ENCODE measurements around the gene TMEM61. TPM values are rescaled to one million over a fixed set of nuclear protein-coding genes. Genes with fewer than 3 reads are reported as not detected.

TMEM61 gene
- total and polyA plus RNA-seq, 2 of the 8 experiments (the other 6 are each of a cell fraction or from before 2014, with no cell fraction given) = 0.54 to 1.4 TPM

DNA sequence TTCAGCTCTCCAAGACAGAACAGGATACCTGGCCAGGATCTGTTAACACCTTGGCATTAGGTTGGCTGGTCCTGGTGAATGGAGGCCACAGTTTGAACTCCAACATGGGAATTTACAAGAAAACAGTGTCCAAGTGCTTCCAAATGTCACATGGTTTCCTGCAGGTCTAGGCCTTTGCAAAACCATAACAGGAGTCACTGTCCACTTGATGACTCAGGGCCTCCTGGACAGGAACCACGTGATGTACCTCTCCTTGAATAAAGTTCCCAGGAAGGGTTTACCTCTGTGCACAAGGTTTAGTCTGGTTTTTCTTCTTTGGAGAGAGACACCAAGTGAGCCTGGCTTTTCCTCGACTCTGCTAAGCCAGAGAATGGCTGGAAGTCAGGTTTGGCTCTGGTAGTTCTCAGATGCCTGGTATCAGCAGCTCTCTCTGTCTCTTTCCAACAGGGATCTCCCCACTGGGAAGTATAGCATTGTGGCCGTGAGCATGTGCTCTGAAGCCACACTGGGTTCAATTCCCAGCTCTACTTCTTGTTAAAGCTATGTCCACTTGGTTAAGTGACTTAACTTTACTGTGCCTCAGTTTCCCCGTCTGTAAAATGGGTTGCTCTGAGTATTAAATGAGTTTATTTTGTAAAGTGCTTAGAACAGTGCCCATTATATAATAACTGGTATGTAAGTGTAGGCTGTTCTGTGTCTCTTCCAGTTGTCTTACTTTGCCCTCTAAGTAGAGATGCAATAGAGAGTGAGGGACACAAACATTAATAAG is 27.3 kb upstream of the TMEM61 start:
- H3K4me2 ChIP-seq (ENCODE audit: insufficient read depth in 1 of 2, low read depth in 2 of 2, low read length in 2 of 2) = no peak overlapping the region
- no peaks in the 10 kb centered on the region for H3K36me3 ChIP-seq (ENCODE audit: control insufficient read depth in 2 of 4, insufficient read depth in 4 of 4, low read length in 3 of 4)
- H3K9me3 ChIP-seq (ENCODE audit: insufficient read depth in 2 of 2, low read depth in 1 of 2, low read length in 1 of 2) = peaks cover 8 to 16% of the 10 kb centered on the region in 2 experiments
- H3K9ac ChIP-seq (replicated peaks in 1 of 4; ENCODE audit: extremely low read depth in 1 of 4, low read depth in 3 of 4, low read length in 3 of 4) = no peak overlapping the region
- H4K5ac ChIP-seq (ENCODE audit: insufficient read length, low read depth, low read length) = no peak overlapping the region
- ChIA-PET CTCF (ENCODE audit: partially characterized antibody) (interaction anchor here (0.8 to 17.5 kb wide), 8 partner anchors 8 to 387 kb away, joined by 3 to 511 read pairs (median 3); partner anchors contain the start of genes BSND and TMEM61), POLR2A (ENCODE audit: partially characterized antibody) (no interaction called here)
- no peak overlapping the region for H4K91ac ChIP-seq (replicated peaks; ENCODE audit: insufficient read length, low read length)
- TF ChIP-seq, protein P1, sequence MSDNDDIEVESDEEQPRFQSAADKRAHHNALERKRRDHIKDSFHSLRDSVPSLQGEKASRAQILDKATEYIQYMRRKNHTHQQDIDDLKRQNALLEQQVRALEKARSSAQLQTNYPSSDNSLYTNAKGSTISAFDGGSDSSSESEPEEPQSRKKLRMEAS (IDR thresholded peaks at IDR 0.05) = no peak
- TF ChIP-seq SP1 (IDR thresholded peaks at IDR 0.05; ENCODE audit: low read depth, low read length) (no peak), SIX5 (IDR thresholded peaks at IDR 0.05; ENCODE audit: low read depth, low read length) (no peak), RNF2 (IDR thresholded peaks at IDR 0.05; ENCODE audit: borderline replicate concordance, low read depth, low read length, missing control alignments, poor library complexity, severe bottlenecking) (no peak), SP4 (IDR thresholded peaks at IDR 0.05; ENCODE audit: low read length) (no peak), CHD2 (IDR thresholded peaks at IDR 0.05; ENCODE audit: low read length) (no peak), TEAD4 (IDR thresholded peaks at IDR 0.05; ENCODE audit: low read depth, low read length) (no peak), RAD21 (IDR thresholded peaks at IDR 0.05 in 1 of 2, conservative IDR thresholded peaks at IDR 0.05 in 1 of 2; ENCODE audit: low read depth in 2 of 2, low read length in 2 of 2) (no peak), SRF (IDR thresholded peaks at IDR 0.05; ENCODE audit: low read depth, low read length) (no peak), POLR2A (IDR thresholded peaks at IDR 0.05; ENCODE audit: control extremely low read depth in 1 of 2, low read depth in 2 of 2, low read length in 2 of 2) (no peak)
- no peak overlapping the region for H2BK15ac ChIP-seq (ENCODE audit: low read length)
- DNase-seq (ENCODE audit: low read depth in 1 of 2, low spot score in 2 of 2) (no peak), FAIRE-seq (no peak)
- H3K23ac ChIP-seq (ENCODE audit: insufficient read length) = no peak overlapping the region
- H3K18ac ChIP-seq (ENCODE audit: extremely low read depth, low read length) = no peak overlapping the region
- no peak overlapping the region for H2BK5ac ChIP-seq (ENCODE audit: low read depth, low read length)
- H3K27me3 ChIP-seq (replicated peaks in 1 of 4; ENCODE audit: control insufficient read depth in 3 of 4, extremely low read depth in 1 of 4, insufficient read depth in 3 of 4, low read length in 3 of 4) = no peaks in the 10 kb centered on the region
- H3K23me2 ChIP-seq (ENCODE audit: low read depth, low read length) = no peaks in the 10 kb centered on the region
- no peak overlapping the region for H3K14ac ChIP-seq (ENCODE audit: insufficient read length)
- peaks cover 4 to 7% (median 6%) of the 10 kb centered on the region in 4 experiments for H3K4me1 ChIP-seq (replicated peaks in 1 of 4; ENCODE audit: control insufficient read depth in 3 of 4, insufficient read depth in 4 of 4, low read length in 3 of 4)
- no peak overlapping the region; the same call in 1 of the 2 replicates for H2BK20ac ChIP-seq (ENCODE audit: low read length)
- no peak overlapping the region for H3K4ac ChIP-seq (replicated peaks; ENCODE audit: insufficient read length, low read depth, low read length)
- no peak overlapping the region for H2BK120ac ChIP-seq (replicated peaks; ENCODE audit: low read depth, low read length)
- H2AK5ac ChIP-seq (ENCODE audit: low read depth, low read length) = no peak overlapping the region
- no peaks in the 10 kb centered on the region for H3K79me1 ChIP-seq (ENCODE audit: low read depth, low read length)
- H3K4me3 ChIP-seq (ENCODE audit: extremely low read depth in 1 of 4, insufficient read depth in 2 of 4, low read depth in 3 of 4, low read length in 4 of 4) = no peak overlapping the region
- 80% methylated on average over 4 of the region's 4 CpGs; no CpG with 5 or more reads in 1 of the 2 experiments for WGBS, 2 experiments (ENCODE audit: extremely low coverage in 1 of 2, insufficient coverage in 1 of 2, insufficient read length in 1 of 2, insufficient replicate concordance in 2 of 2, low coverage in 1 of 2, low lambda C conversion rate in 2 of 2, missing lambda C conversion rate in 1 of 2)
- no peak overlapping the region for H2AFZ ChIP-seq (ENCODE audit: low read length)
- no peak overlapping the region for H3K27ac ChIP-seq (ENCODE audit: low read depth, low read length)
- no peak overlapping the region for H3K56ac ChIP-seq (replicated peaks; ENCODE audit: insufficient read length, low read depth, low read length)
- H4K20me1 ChIP-seq (replicated peaks in 1 of 2; ENCODE audit: control insufficient read depth in 1 of 2, insufficient read depth in 2 of 2, low read length in 2 of 2) = no peaks in the 10 kb centered on the region
- H4K8ac ChIP-seq (ENCODE audit: extremely low read depth, insufficient read depth, low read length) = no peak overlapping the region
- no peaks in the 10 kb centered on the region for H3K79me2 ChIP-seq (ENCODE audit: control insufficient read depth in 1 of 2, insufficient read depth in 2 of 2, low read length in 2 of 2)
- no peak overlapping the region for H2BK12ac ChIP-seq (ENCODE audit: low read depth, low read length)

All from H1 (cell line).